IPS-20b (cell line): ENCODE data around the gene CLK2.
"Not testable (repeated sequence)": the region's sequence is repeated elsewhere in the genome, so short reads cannot be mapped to it uniquely, and the experiment has no call there.

Source experiments
- H3K27ac ChIP-seq: one replicate; pipeline ENCODE4 v1.5.1; 2013; ENCODE audit warnings: low read length
- H3K27me3 ChIP-seq: 2 replicates; pipeline ENCODE4 v1.6.1; 2013; ENCODE audit warnings: mild to moderate bottlenecking, low read length, inconsistent platforms; ENCODE audit not compliant: insufficient read depth
- H3K36me3 ChIP-seq: 2 replicates; pipeline ENCODE4 v1.6.1; 2013; ENCODE audit warnings: low read depth, mild to moderate bottlenecking, inconsistent platforms, low read length, moderate library complexity; ENCODE audit not compliant: insufficient read depth
- H3K4me1 ChIP-seq: 2 replicates; pipeline ENCODE4 v1.6.1; 2013; ENCODE audit warnings: mild to moderate bottlenecking, control low read depth, inconsistent platforms, low read length, moderate library complexity; ENCODE audit not compliant: insufficient read depth
- H3K4me3 ChIP-seq: 2 replicates; pipeline ENCODE4 v1.5.1; 2013; ENCODE audit warnings: mild to moderate bottlenecking, low read length, inconsistent platforms
- H3K9ac ChIP-seq: 2 replicates; pipeline ENCODE4 v1.6.1; 2013; ENCODE audit warnings: low read depth, mild to moderate bottlenecking, inconsistent platforms, low read length, moderate library complexity
- H3K9me3 ChIP-seq: 2 replicates; pipeline ENCODE4 v1.6.1; 2013; ENCODE audit warnings: mild to moderate bottlenecking, low read depth, low read length, inconsistent platforms; ENCODE audit not compliant: insufficient read depth

The CLK2 gene

DNA sequence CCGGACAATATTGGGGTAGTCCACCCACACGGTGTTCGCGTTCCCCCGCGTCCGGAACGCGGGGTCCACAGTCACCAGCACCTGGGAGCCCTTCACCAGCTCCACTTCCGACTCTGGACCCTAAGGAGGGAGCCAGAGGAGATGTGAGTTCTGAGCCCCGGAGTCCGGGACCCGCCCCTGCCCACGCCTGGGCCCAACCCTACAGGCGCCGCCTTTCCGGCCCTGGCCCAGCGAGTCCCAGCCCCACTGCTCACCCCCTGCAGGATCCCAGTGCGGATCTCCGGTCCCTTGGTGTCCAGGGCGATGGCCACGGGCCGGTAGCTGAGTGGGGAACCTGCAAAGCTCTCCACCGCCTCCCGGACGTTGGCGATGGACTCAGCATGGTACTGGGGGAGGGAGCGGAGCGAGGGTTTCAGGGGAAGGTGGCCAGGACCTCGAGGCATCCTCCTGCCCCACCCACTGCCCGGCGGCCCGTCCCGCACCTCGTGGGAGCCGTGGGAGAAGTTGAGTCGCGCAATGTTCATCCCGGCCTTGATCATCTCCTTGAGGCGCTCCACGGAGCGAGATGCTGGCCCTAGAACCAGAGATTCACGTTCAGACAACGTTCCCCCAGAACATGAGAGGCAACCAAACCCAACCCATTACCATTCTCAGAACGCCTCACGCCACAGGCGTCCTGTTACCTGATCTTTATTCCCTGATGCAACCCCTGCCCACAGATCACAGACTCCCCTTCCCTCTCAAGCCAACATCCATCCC, 22.1 kb upstream of the CLK2 start:
- Histone ChIP-seq H3K9ac (peak overlapping the region; percentile 76; the same call in 1 of the 2 replicates), H3K27ac (no peak overlapping the region), H3K4me3 (peak overlapping the region; percentile 73)

GRCh38 chr1:155294520-155295182, 21.3 kb upstream of the CLK2 start:
- Histone ChIP-seq H3K27me3 (peaks cover 49% of the 10 kb centered on the region), H3K36me3 (no peaks in the 10 kb centered on the region), H3K9me3 (no peaks in the 10 kb centered on the region), H3K4me1 (0 out of 2 replicates have a peak, but pooled peaks cover 3% of the 10 kb centered on the region), H3K27ac (no peak overlapping the region), H3K4me3 (peak overlapping the region; percentile 73), H3K9ac (peak overlapping the region; percentile 76; the same call in 1 of the 2 replicates)

More for the DNA sequence above, 22.1 kb upstream of the CLK2 start:
- H3K9me3 ChIP-seq = no peaks in the 10 kb centered on the region
- peaks cover 49% of the 10 kb centered on the region for H3K27me3 ChIP-seq
- 0 out of 2 replicates have a peak, but pooled peaks cover 3% of the 10 kb centered on the region for H3K4me1 ChIP-seq
- no peaks in the 10 kb centered on the region for H3K36me3 ChIP-seq

- 0 out of 2 replicates have a peak, but pooled peaks cover 3% of the 10 kb centered on the region for H3K4me1 ChIP-seq
- H3K27ac ChIP-seq = no peak overlapping the region
- H3K27me3 ChIP-seq = peaks cover 49% of the 10 kb centered on the region
- H3K9me3 ChIP-seq = no peaks in the 10 kb centered on the region
- no peak overlapping the region for H3K9ac ChIP-seq
- H3K4me3 ChIP-seq = no peak overlapping the region
- no peaks in the 10 kb centered on the region for H3K36me3 ChIP-seq
Observed at GRCh38 chr1:155293086-155293749, 19.9 kb upstream of the CLK2 start.

GRCh38 chr1:155291006-155291405, 17.7 kb upstream of the CLK2 start:
- H3K27ac ChIP-seq, H3K36me3 ChIP-seq, H3K9me3 ChIP-seq, H3K4me1 ChIP-seq, H3K4me3 ChIP-seq, H3K9ac ChIP-seq: not testable (repeated sequence)
- H3K27me3 ChIP-seq = peaks cover 37% of the 10 kb centered on the region

DNA sequence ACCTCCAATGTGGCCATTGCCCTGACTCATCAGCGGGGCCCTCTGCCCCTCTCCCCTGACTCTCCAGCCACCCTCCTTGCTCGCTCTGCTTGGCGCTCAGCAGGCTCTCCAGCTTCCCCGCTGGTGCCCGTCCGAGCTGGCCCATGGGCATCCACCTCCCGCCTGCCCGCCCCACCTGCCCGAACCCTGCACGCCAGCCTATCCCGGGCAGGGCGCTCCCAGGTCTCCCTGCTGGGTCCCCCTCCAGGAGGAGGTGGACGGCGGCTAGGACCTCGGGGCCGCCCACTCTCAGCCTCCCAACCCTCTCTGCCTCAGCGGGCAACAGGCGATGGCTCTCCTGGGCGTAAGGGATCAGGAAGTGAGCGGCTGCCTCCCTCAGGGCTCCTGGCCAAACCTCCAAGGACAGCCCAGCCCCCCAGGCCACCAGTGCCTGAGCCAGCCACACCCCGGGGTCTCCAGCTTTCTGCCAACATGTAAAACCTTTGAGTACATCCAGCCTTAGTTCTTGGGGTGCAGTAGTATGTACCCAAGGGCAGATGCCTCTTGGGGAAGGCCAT, 14.8 kb upstream of the CLK2 start:
- H3K36me3 ChIP-seq = no peaks in the 10 kb centered on the region
- no peak overlapping the region for H3K4me3 ChIP-seq
- no peaks in the 10 kb centered on the region for H3K4me1 ChIP-seq
- no peak overlapping the region for H3K27ac ChIP-seq
- peaks cover 8% of the 10 kb centered on the region for H3K27me3 ChIP-seq
- H3K9me3 ChIP-seq = no peaks in the 10 kb centered on the region
- no peak overlapping the region for H3K9ac ChIP-seq

DNA sequence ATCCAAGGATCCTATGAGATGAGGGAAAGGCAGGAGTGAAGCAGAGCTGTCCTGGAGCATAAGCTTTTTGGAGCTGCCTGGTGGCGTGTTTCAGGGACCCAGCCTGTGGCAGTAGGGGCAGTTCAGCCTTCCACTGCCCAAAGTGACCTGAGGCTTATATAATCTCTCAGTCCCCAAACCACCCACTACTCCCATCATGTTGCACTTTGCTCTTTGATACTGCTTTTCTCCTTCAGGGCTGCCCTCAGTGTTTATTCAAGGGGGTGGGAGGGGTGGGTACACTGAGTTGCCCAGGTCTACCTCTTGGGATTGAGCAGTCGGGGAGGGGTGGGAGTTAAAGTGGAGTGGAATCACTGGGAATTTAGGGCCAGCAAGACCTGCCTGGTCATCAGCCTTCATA, 13.2 kb upstream of the CLK2 start:
- no peak overlapping the region for H3K27ac ChIP-seq
- no peaks in the 10 kb centered on the region for H3K36me3 ChIP-seq
- no peak overlapping the region for H3K4me3 ChIP-seq
- H3K9ac ChIP-seq = no peak overlapping the region
- no peaks in the 10 kb centered on the region for H3K4me1 ChIP-seq
- no peaks in the 10 kb centered on the region for H3K27me3 ChIP-seq
- no peaks in the 10 kb centered on the region for H3K9me3 ChIP-seq

- no peak overlapping the region for H3K4me3 ChIP-seq
Observed at GRCh38 chr1:155285631-155286044, 12.3 kb upstream of the CLK2 start.

GRCh38 chr1:155285063-155285462, 11.8 kb upstream of the CLK2 start:
- Histone ChIP-seq H3K27me3 (no peaks in the 10 kb centered on the region), H3K4me3 (no peak overlapping the region), H3K9me3 (no peaks in the 10 kb centered on the region), H3K9ac (no peak overlapping the region), H3K36me3 (no peaks in the 10 kb centered on the region), H3K27ac (no peak overlapping the region), H3K4me1 (no peaks in the 10 kb centered on the region)

More at GRCh38 chr1:155285631-155286044, 12.3 kb upstream of the CLK2 start:
- no peak overlapping the region for H3K27ac ChIP-seq
- no peaks in the 10 kb centered on the region for H3K27me3 ChIP-seq
- H3K36me3 ChIP-seq = no peaks in the 10 kb centered on the region
- H3K4me1 ChIP-seq = no peaks in the 10 kb centered on the region
- no peaks in the 10 kb centered on the region for H3K9me3 ChIP-seq
- H3K9ac ChIP-seq = no peak overlapping the region

DNA sequence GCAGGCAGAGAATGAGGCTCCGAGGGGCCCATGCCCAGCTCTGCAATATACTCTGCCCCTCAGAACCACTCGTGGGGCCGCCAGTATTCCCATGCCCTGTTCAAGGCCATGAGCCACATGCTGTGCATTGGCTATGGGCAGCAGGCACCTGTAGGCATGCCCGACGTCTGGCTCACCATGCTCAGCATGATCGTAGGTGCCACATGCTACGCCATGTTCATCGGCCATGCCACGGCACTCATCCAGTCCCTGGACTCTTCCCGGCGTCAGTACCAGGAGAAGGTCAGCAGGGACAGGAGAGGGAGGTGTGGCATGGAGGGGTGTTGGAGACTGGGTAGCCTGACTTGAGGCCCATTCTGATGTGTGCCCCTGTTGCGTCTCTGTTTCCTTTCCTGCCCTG, 11.2 kb upstream of the CLK2 start:
- Histone ChIP-seq H3K4me1 (peaks cover under 1% of the 10 kb centered on the region; the same call in 1 of the 2 replicates), H3K4me3 (no peak overlapping the region), H3K27me3 (no peaks in the 10 kb centered on the region), H3K9ac (no peak overlapping the region), H3K9me3 (no peaks in the 10 kb centered on the region), H3K27ac (no peak overlapping the region), H3K36me3 (no peaks in the 10 kb centered on the region)

DNA sequence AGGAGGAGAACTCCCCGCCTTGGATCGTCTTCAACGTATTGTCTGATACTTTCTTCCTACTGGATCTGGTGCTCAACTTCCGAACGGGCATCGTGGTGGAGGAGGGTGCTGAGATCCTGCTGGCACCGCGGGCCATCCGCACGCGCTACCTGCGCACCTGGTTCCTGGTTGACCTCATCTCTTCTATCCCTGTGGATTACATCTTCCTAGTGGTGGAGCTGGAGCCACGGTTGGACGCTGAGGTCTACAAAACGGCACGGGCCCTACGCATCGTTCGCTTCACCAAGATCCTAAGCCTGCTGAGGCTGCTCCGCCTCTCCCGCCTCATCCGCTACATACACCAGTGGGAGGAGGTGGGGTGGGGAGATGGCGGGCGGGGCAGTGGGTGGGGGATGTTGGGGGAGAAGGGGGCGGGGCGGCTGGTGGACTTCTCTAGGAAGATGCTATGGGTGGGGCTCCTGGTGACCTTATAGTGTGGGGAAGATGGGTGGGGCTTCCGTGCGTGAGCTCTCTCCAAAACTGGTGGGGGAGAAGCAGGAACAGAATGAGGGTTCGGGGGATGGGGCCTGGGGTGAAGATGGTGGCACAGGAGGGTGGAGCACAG, 9.3 kb upstream of the CLK2 start:
- Histone ChIP-seq H3K36me3 (no peaks in the 10 kb centered on the region), H3K27me3 (no peaks in the 10 kb centered on the region), H3K9ac (no peak overlapping the region), H3K4me1 (peaks cover 11% of the 10 kb centered on the region), H3K9me3 (no peaks in the 10 kb centered on the region), H3K27ac (no peak overlapping the region), H3K4me3 (no peak overlapping the region)

DNA sequence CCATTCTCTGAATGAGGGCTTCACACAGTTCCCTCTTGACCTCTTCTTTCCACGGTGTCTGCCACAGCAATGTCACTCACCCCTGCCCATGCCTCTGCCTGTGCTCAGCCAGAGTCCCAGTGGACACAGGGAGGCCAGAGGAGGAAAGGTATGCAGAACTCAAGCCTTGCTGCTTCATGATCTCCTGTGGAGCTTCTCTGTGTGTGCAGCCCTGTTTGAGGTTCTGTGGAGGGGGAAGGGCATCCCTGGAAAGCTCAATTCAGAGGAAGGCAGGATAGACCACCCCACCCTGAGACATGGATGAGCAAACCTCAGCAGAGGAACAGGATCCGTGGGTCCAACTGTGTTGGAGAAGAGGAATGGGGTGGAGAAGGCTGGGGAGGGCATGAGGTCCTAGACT, 6.0 kb upstream of the CLK2 start:
- H3K9me3 ChIP-seq = no peaks in the 10 kb centered on the region
- no peak overlapping the region for H3K9ac ChIP-seq
- 0 out of 2 replicates have a peak overlapping the region, but pooled peaks have one; percentile 2 for H3K4me3 ChIP-seq
- H3K4me1 ChIP-seq = peaks cover 13% of the 10 kb centered on the region
- H3K36me3 ChIP-seq = no peaks in the 10 kb centered on the region
- peaks cover 15% of the 10 kb centered on the region for H3K27me3 ChIP-seq
- H3K27ac ChIP-seq = no peak overlapping the region
